ENCODE results near the gene FBLN2. TPM values are rescaled to one million over a fixed set of nuclear protein-coding genes. Genes with fewer than 3 reads are reported as not detected.

FBLN2 gene
- polyA plus RNA-seq, 2 of the 4 experiments (the other 2 are of a cell fraction), result 1.1 to 2.7 TPM

- Histone ChIP-seq H3K4me1 (peaks cover 14% of the 10 kb centered on the region; the same call in 1 of the 3 replicates), H3K9me3 (no peaks in the 10 kb centered on the region), H3K4me2 (no peak overlapping the region), H3K27ac (no peak overlapping the region), H3K4me3 (no peak overlapping the region)
- POLR2A ChIA-PET, result no interaction called here
- ATAC-seq, result no peak
- no peak for DNase-seq (ENCODE audit: low read depth in 1 of 2, low spot score in 1 of 2)
- TF ChIP-seq RARB (CRISPR knock-in tag; IDR thresholded peaks at IDR 0.05) (no peak), KDM5A (IDR thresholded peaks at IDR 0.05) (no peak), FOSB (CRISPR knock-in tag; IDR thresholded peaks at IDR 0.05) (no peak), GATA3 (IDR thresholded peaks at IDR 0.05; ENCODE audit: borderline replicate concordance) (no peak), PHF8 (IDR thresholded peaks at IDR 0.05; ENCODE audit: borderline replicate concordance, low read depth) (no peak), CBX8 (IDR thresholded peaks at IDR 0.05) (no peak), MYC (IDR thresholded peaks at IDR 0.05; ENCODE audit: borderline replicate concordance, low read length) (no peak), HOXB13 (CRISPR knock-in tag; IDR thresholded peaks at IDR 0.05; ENCODE audit: low read depth) (no peak), EP300 (IDR thresholded peaks at IDR 0.05) (no peak), ZFP36 (IDR thresholded peaks at IDR 0.05; ENCODE audit: borderline replicate concordance, partially characterized antibody) (no peak), CHD4 (IDR thresholded peaks at IDR 0.05; ENCODE audit: borderline replicate concordance) (no peak), RCOR1 (IDR thresholded peaks at IDR 0.05; ENCODE audit: low read depth, low read length) (no peak), ESRRA (IDR thresholded peaks at IDR 0.05; ENCODE audit: borderline replicate concordance, low read length) (no peak), E2F6 (IDR thresholded peaks at IDR 0.05; ENCODE audit: borderline replicate concordance, low read depth) (no peak), ZSCAN20 (CRISPR knock-in tag; IDR thresholded peaks at IDR 0.05) (no peak)
- CTCF ChIA-PET, result interaction anchor here (0.6 to 1.3 kb wide), 3 partner anchors 8 to 100 kb away, joined by 3 read pairs; no protein-coding TSS in a partner anchor
- FAIRE-seq, result no peak
- WGBS (ENCODE audit: missing lambda C conversion rate), result 62% methylated on average over 3 of the region's 3 CpGs
Observed at GRCh38 chr3:13596426-13597205, 47.7 kb downstream of the FBLN2 start.

GRCh38 chr3:13597661-13598060 is 48.7 kb downstream of the FBLN2 start:
- no peak overlapping the region for H3K4me2 ChIP-seq
- CTCF ChIA-PET, result interaction anchor here (0.7 to 1.3 kb wide), 3 partner anchors 11 to 101 kb away, joined by 3 read pairs; no protein-coding TSS in a partner anchor
- no peak overlapping the region for H3K27ac ChIP-seq
- TF ChIP-seq NPAS2 (CRISPR knock-in tag; IDR thresholded peaks at IDR 0.05; ENCODE audit: borderline replicate concordance) (no peak), BHLHE40 (IDR thresholded peaks at IDR 0.05; ENCODE audit: low read depth, low read length) (no peak), FOSL2 (IDR thresholded peaks at IDR 0.05) (no peak), FOSL2 (CRISPR knock-in tag; IDR thresholded peaks at IDR 0.05) (no peak), E2F6 (IDR thresholded peaks at IDR 0.05; ENCODE audit: borderline replicate concordance, low read depth) (no peak), SMC3 (IDR thresholded peaks at IDR 0.05) (no peak)
- peaks cover 14% of the 10 kb centered on the region; the same call in 1 of the 3 replicates for H3K4me1 ChIP-seq
- no peaks in the 10 kb centered on the region for H3K9me3 ChIP-seq
- 56% methylated on average over 8 of the region's 8 CpGs for WGBS (ENCODE audit: missing lambda C conversion rate)
- DNase-seq (ENCODE audit: low read depth in 1 of 2, low spot score in 1 of 2) (no peak), ATAC-seq (no peak), FAIRE-seq (no peak)
- POLR2A ChIA-PET, result no interaction called here
- H3K4me3 ChIP-seq, result no peak overlapping the region

GRCh38 chr3:13598201-13598600 is 49.3 kb downstream of the FBLN2 start:
- no peak for FAIRE-seq
- Histone ChIP-seq H3K27ac (no peak overlapping the region), H3K4me1 (peaks cover 14% of the 10 kb centered on the region; the same call in 1 of the 3 replicates), H3K4me3 (no peak overlapping the region), H3K4me2 (no peak overlapping the region), H3K9me3 (no peaks in the 10 kb centered on the region)
- ATAC-seq, result no peak
- CTCF ChIA-PET, result interaction anchor here (0.7 to 0.8 kb wide), 2 partner anchors 11 to 53 kb away, joined by 3 read pairs; no protein-coding TSS in a partner anchor
- TF ChIP-seq POLR2A (IDR thresholded peaks at IDR 0.05; ENCODE audit: low read length) (no peak), BHLHE40 (IDR thresholded peaks at IDR 0.05; ENCODE audit: low read depth, low read length) (no peak), JUNB (IDR thresholded peaks at IDR 0.05) (no peak), ATOH8 (CRISPR knock-in tag; IDR thresholded peaks at IDR 0.05; ENCODE audit: low read depth) (no peak)
- POLR2A ChIA-PET, result interaction anchor here (1.0 kb wide), 1 partner anchor 118 kb away, joined by 4 read pairs; the partner anchor contains the start of gene HDAC11
- no peak for DNase-seq (ENCODE audit: low read depth in 1 of 2, low spot score in 1 of 2)
- WGBS (ENCODE audit: missing lambda C conversion rate), result 51% methylated on average over 5 of the region's 5 CpGs

Data from A549 (cell line).